Bone marrow (tissue), 2 donors: Measurements from ENCODE around the gene PARVG.

Experiments used
- DNase-seq, 2 donors: peaks; one replicate each; lab custom pipeline; 2025; lab: John Stamatoyannopoulos, UW

The PARVG gene

GRCh38 chr22:44155115-44155514, 25.6 kb upstream of the PARVG start:
- no peak for DNase-seq

DNA sequence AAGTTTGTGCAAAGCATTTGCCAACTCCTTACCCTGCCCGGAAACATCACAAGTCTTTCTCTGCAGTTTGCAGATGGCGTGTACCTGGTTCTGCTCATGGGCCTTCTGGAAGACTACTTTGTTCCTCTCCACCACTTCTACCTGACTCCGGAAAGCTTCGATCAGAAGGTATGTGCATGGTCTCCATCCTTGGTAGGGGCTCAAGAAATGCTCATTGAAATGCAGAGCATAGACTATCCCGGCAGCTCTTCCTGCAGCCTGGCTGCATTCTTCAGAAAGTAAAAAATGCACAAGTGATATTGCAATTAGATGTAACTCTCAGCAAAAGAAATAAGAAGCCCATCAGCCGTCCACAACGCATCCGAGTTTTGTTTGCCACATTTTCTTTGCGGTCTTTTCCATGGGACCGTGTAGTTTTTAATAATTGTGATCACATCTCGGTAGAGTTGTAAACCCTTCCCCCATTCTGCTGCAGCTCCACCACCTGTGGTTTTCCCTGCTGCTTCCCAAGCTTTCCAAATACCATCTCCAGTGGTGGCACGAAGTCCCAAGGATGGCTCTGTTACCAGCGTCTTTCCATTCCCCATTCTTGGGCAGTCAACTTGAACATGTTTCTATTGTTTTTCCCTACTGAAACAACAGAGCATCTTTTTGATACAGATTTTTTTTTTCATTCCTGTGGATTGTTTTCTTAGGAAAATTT, 22.7 kb upstream of the PARVG start:
- no peak for DNase-seq

GRCh38 chr22:44158816-44159215, 21.9 kb upstream of the PARVG start:
- no peak for DNase-seq

DNA sequence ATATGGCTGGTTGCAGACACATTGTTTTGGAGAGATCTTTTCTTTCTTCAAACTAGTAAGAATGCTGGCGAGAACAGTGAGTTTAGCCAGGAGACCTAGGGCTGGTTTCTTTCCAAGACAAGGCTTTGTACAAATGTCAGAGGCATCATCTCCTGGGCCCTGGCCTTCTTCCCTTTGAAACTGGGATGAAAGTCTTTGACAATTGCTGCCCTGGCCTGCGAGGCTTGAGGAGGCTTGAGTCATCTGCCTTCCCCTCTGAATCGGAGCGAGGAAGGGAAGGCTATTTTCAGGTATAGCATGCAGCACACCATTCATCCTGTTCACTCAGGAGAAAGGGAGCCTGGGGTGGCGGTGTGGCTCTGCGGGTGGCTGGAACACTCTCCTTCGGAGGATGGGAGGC, 21.5 kb upstream of the PARVG start:
- DNase-seq: no peak

DNA sequence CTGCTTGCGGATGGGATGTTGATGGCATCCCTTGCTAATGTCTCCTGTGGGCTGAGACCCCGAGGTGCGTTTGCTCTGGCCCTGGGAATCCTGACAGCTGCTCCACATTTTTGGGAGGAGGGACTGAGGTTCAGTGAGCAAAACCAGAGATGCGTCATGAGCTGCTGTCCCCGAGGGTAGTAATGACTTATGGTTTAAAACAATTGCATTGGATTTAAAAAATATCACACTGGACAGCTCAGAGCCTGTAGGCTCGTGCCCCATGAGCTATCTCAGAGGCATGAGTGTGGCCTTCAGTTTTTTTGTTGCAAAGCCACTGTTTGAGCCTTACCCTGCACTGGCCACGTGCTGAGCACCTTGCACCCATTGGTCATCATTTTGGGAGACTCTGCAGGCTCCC, 20.9 kb upstream of the PARVG start:
- DNase-seq: no peak

DNA sequence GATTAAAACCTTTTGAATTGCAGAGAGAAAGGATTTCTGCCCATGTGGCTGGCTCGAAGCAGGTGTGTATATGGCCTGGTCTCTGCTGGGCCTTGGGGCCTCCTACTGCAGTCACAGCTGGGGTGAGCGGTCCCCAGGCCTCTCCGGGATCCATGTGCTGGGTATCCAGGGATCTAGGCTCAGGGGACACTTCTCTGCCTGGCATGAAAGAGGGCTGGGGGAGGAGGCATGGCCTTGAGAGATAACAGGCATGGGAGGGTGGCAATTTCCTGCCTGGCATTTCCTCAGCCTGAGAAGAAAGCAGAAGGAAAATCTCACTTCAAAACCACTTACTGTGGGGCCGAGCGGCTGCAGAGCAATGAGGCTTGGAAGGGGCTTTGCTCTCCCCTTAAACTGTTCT, 20.3 kb upstream of the PARVG start:
- DNase-seq: peak in 1 of 2 donors; percentile 32

DNA sequence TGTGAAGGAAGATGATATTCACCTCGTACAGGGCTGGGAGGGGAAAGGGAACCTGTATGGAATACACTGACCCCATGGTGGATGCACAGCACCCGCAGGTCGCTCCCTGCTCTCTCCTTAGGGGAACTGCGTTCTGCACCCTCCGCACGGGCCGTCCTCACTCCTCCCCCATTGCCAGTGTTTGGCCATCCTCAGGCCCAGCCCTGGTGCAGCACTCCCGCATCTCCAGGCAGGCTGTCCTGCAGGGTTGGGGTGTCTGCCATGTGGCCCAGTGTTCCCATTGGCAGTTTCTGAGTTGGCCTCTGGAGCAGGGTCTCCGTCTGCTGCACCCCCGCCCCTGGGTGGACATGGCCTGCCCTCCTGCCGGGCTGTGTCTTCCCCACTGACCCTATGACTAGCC, 19.1 kb upstream of the PARVG start:
- no peak for DNase-seq

DNA sequence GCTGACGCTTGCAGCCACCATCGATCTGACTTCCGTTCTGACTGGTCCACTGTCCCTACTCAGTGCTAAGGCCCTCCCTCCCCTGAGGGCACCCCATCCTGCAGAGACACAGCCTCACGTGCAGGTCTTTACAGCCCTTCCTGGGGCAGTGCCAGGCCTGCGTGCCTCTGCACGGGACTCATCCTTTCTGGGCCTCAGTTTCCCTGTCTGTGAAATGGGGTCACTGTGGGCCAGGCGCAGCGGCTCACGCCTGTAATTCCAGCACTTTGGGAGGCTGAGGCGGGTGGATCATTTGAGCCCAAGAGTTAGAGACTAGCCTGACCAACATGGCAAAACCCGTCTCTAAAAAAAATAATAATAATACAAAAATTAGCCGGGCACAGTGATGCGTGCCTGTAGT, 17.8 kb upstream of the PARVG start:
- no peak for DNase-seq

- DNase-seq: no peak
Measured at GRCh38 chr22:44163536-44163935, 17.2 kb upstream of the PARVG start.

DNA sequence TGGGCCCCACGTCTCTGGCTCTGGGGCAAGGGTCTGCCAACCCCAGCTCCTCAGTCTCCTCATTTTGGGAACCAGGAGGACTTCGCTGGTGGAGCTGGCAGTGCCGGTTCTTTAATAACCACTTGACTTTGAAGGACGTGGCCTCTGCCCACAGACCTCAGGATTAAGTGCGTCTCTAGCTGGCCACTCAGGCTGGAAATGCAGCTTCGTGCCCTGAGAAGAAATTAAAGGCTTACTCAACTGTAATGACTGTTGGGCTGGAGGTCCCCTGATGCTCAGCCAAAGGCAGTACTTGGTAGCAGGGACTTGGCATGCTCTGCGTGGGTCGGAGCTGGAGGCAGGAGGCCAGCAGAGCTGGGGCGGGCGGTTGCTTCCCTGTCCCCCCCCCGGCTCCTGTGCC, 16.7 kb upstream of the PARVG start:
- DNase-seq: no peak

GRCh38 chr22:44165286-44165874, 15.3 kb upstream of the PARVG start:
- DNase-seq: no peak

DNA sequence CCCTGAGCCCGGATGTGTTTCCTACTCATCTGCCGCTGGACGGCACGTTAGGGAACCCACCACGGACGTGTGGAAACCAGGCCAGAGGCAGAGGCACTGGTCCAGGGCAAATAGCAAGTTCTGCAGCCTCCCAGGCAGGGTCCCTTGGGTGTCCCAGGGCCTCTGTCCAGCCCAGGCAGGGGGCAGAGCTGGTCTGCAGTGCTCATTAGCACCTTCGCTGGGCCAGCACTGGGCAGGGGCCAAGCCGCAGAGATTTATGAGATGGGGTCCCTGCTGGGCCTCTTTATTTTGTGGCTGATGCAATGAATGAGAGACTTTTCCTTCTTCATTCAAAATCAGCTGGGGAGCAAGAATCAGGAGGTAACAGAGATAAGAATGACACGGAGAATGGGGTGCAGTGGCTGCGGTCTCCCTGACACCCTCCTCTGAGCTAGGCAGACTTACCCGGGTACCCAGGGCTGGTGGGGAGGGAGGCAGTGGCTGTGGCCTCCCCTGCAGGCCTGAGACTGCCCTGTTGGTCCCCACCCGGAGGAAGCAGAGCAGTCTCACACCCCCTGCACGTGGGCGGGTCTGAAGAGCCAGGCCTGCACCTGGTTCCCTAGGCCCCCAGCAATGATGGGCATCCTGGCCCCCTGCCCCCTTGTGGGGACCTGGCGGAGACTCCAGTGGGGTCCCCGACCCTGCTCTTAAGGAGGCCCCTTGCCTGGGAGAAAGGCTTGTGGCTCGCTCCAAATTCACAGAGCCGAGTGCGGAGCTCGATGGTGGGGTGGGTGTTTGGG, 14.0 kb upstream of the PARVG start:
- no peak for DNase-seq

GRCh38 chr22:44167501-44167900, 13.2 kb upstream of the PARVG start:
- DNase-seq: no peak

- DNase-seq: no peak
Measured at GRCh38 chr22:44168206-44168605, 12.5 kb upstream of the PARVG start.

DNA sequence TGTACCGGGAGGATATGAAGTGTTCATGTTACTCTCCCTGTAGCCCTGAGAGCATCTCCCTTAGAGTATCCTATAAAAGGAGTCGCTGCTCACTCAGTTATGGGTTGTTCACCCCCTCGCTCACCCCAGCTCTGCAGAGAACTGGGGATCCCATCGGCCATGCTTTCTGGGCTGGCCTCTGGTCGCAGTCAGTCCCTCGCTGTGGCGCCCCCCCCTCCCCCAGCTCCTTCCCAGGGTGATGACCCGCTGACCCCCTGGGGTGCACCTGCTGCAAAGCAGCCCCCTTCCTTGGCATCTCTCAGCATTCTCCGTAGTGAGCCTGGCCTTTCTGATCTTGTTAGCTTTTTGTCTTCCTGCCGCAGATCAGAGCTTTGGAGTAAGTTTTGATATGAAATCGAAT, 10.3 kb upstream of the PARVG start:
- DNase-seq: no peak

DNA sequence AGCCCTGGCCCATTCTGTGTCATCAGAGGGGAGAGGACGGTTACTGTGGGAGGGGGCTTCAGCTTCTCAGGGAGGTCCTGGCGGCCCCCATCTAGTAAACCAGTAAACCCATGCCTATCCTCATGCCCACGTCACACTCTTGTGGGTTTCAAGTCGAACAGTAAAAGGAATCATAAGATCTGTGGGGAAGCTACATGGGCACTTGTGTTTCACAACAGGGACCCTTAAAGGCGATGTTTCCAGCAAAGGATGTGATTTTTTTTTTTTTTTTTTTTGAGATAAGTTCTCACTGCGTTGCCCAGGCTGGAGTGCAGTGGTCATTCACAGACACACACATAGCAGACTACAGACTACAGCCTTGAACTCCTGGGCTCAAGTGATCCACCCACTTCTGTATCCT, 9.2 kb upstream of the PARVG start:
- DNase-seq: no peak

DNA sequence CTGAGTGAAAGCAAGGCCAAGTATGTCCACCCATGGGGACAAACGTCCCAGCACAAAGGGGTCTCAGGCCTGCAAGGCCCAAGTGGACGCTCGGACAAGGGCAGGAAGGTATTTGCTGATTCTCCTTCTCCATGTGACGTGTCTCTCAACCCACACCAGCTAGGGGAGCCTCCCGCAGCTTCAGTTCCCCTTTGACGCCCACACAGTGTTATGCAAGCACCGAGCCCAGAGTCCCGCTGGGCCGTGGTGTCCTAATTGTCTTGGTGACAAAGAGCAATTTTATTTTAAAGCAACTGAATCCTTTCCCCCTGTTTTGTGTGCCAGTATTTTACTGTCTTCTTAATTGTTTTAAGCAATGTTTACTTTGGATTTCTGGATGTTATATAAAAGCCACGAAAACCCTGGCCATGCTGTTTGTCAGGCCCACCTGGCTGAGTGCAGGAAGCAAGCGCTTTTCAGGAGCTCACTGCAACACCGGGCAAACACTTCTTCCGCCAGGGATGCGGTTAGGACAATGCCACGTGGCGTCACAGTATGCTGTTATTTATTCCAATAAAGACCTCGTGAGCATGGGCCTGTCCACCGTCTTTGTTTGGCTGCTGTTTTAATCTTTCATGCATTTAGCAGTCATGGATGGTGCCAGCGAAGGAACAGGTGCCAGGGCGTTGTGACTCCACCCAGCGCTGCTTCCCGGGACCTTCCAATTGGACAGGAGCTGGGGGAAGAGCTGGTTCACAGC, 8.2 kb upstream of the PARVG start:
- DNase-seq: peak in 1 of 2 donors; percentile 49

GRCh38 chr22:44173154-44173553, 7.6 kb upstream of the PARVG start:
- DNase-seq: no peak

DNA sequence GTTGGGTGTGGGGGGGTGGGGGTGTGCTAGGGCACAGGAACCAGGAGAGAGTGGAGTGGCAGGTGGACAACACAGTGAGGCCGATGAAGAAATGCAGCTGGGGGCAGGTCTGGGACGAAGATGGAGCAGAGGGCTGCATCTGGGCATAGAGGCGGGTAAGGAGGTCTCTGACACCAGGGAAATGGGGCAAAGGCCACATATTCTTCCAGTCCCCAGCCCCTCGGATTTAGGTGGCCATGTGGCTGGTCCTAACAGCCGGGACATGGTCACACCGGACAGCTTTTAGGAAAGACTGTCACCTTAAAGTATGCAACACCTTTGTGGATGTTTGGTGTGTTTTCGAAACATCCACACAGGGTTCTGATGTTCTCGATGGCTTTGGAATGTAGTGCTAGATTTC, 5.0 kb upstream of the PARVG start:
- no peak for DNase-seq

DNA sequence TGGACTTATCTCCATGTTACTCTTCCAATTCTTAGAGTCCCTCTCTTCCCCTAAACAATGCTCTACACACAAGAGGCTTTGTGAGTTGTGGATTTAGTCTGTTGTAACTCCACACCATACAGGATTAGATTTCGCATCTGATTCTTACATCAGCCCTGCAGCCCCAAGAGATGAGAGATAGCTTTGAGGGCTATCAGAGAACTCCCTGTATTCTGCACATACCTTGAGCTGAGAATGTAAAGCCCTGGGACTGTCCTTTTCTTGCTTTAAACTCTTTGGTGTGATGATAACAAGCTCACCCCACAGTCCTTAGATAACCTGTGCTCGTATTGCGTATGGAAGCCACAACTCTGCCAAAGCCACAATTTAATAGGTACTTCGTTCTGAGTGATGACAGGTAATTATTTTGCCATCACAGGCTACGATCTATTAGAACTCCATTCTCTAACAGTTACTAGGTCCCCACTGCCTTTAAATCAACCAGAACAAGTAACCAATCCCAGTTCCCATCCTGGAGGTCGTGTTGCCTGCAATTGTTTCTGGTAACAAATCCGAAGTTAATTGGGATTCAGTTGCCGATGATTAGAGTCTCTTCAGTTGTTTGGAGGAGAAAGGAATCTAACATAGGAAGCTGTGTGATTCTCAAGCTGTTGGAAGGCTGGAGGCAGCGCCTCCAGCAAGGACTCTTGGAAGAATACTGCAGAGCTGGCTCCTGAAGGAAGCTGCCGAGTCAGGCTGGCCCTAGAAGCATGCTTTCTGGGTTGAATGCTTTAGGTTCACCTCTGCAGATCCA, 1.3 kb upstream of the PARVG start:
- DNase-seq: no peak

GRCh38 chr22:44179989-44180705, 578 bp upstream of the PARVG start:
- DNase-seq: no peak
